ENCODE results near the gene RPS6KA4. TPM values are rescaled to one million over a fixed set of nuclear protein-coding genes. Genes with fewer than 3 reads are reported as not detected.

Gene RPS6KA4
- total RNA-seq, 1 donor from 2014 or later = 36.1 TPM

DNA sequence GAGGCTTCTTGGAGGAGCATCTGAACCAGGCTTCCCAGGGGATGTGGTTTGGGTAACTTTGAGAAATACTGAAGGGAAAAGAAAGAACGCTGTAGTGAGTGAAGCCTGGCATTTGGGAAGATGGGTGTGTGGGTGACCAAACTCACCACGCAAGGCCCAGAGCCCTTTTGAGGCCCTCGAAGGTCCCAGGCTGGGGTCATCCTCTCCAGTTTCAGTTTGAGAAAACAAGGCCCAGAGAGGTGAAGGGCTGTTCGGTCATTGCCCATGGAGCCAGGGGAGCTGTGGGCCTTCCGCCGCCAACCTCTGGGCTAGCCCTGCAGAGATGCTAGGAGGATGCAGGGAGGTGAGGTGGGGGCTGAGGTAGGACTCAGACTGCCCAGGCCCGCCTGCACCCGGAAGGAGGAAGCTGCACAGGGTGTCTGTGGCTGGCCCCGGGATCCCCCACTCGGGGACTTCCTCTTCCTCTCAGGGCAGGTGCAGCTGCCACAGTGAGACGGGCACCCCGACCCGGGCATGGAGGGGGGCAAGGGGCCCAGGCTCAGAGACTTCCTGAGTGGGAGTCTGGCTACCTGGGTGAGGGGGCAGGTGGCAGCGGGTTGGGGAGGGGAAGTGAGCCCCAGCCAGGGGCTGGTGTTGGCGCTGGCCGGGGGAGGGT, 19.1 kb upstream of the RPS6KA4 start, which contains the start of gene CCDC88B:
Gene CCDC88B, plus strand, starts transcription at position 451 of the 655 bp plus-strand sequence. Its CDS starts 63 bp downstream, at position 514.
- intact Hi-C loops (cut with DNase I) = no loop called here
- peak; percentile 43 to 63 for ATAC-seq
- H3K36me3 ChIP-seq = peaks cover 15% of the 10 kb centered on the region
- peak within 1 kb of the TSS; percentile 65 for H3K27ac ChIP-seq
- H3K9me3 ChIP-seq = no peaks in the 10 kb centered on the region
- DNase-seq = peak; percentile 90
- H3K27me3 ChIP-seq (ENCODE audit: low read depth) = no peaks in the 10 kb centered on the region
- peak within 1 kb of the TSS; percentile 48 for H3K4me3 ChIP-seq
- TF ChIP-seq, protein P1, sequence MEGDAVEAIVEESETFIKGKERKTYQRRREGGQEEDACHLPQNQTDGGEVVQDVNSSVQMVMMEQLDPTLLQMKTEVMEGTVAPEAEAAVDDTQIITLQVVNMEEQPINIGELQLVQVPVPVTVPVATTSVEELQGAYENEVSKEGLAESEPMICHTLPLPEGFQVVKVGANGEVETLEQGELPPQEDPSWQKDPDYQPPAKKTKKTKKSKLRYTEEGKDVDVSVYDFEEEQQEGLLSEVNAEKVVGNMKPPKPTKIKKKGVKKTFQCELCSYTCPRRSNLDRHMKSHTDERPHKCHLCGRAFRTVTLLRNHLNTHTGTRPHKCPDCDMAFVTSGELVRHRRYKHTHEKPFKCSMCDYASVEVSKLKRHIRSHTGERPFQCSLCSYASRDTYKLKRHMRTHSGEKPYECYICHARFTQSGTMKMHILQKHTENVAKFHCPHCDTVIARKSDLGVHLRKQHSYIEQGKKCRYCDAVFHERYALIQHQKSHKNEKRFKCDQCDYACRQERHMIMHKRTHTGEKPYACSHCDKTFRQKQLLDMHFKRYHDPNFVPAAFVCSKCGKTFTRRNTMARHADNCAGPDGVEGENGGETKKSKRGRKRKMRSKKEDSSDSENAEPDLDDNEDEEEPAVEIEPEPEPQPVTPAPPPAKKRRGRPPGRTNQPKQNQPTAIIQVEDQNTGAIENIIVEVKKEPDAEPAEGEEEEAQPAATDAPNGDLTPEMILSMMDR (IDR thresholded peaks at IDR 0.05) = no peak
- peaks cover 38% of the 10 kb centered on the region for H3K4me1 ChIP-seq

DNA sequence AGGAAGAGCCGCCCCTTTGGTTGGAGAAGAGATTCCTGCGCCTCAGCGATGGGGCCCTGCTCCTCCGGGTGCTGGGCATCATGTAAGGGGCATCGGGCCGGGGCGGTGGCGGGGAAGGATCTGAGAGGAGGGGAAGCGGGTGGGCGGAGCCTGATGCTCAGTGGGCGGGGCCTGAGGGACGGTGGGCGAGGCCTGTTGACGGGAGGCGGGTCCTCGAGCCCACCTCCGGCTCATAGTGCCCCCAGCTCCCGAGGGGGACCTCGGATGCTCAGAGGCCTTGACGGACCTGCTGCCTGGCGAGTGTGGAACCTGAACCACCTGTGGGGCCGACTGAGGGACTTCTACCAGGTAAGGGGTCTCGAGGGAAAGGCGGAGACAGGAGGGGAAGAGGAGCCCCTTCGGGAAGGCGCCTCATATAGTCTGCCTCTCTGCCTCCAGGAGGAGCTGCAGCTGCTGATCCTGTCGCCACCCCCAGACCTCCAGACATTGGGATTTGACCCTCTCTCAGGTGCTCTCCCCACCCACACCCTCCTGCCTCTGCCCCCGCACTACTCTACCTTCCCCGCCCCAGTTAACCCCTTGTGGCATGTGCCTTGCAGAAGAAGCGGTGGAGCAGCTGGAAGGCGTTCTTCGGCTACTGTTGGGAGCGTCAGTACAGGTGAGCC, 18.2 kb upstream of the RPS6KA4 start:
- Histone ChIP-seq H3K27ac (peak overlapping the region; percentile 65), H3K4me3 (peak overlapping the region; percentile 48)
- intact Hi-C loops (cut with DNase I) = no loop called here

DNA sequence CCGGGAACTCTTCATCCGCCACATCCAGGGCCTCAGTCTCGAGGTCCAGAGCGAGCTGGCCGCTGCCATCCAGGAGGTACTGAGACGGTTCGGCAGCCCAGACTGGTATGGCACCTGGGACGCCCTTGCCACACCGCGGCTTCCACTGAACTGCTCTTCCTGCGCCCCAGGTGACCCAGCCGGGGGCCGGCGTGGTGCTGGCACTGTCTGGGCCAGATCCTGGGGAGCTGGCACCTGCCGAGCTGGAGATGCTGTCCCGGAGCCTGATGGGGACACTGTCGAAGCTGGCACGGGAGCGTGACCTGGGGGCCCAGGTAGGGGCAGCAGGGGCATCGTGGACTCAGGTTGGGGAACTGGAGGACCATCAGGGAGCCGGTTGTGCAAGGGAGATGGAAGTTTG, 17.5 kb upstream of the RPS6KA4 start:
- Histone ChIP-seq H3K36me3 (peaks cover 15% of the 10 kb centered on the region), H3K27ac (peak overlapping the region; percentile 11), H3K4me3 (no peak overlapping the region), H3K27me3 (ENCODE audit: low read depth) (no peaks in the 10 kb centered on the region), H3K4me1 (peaks cover 31% of the 10 kb centered on the region), H3K9me3 (no peaks in the 10 kb centered on the region)
- TF ChIP-seq, protein P1 (IDR thresholded peaks at IDR 0.05) = no peak
- intact Hi-C loops (cut with DNase I) = no loop called here
- DNase-seq (no peak), ATAC-seq (no peak)

More for the DNA sequence above, 18.2 kb upstream of the RPS6KA4 start:
- Histone ChIP-seq H3K9me3 (no peaks in the 10 kb centered on the region), H3K27me3 (ENCODE audit: low read depth) (no peaks in the 10 kb centered on the region), H3K4me1 (peaks cover 31% of the 10 kb centered on the region), H3K36me3 (peaks cover 15% of the 10 kb centered on the region)
- ATAC-seq (peak in 1 of 2 donors; percentile 9), DNase-seq (peak; percentile 83)
- TF ChIP-seq, protein P1 (IDR thresholded peaks at IDR 0.05) = no peak

DNA sequence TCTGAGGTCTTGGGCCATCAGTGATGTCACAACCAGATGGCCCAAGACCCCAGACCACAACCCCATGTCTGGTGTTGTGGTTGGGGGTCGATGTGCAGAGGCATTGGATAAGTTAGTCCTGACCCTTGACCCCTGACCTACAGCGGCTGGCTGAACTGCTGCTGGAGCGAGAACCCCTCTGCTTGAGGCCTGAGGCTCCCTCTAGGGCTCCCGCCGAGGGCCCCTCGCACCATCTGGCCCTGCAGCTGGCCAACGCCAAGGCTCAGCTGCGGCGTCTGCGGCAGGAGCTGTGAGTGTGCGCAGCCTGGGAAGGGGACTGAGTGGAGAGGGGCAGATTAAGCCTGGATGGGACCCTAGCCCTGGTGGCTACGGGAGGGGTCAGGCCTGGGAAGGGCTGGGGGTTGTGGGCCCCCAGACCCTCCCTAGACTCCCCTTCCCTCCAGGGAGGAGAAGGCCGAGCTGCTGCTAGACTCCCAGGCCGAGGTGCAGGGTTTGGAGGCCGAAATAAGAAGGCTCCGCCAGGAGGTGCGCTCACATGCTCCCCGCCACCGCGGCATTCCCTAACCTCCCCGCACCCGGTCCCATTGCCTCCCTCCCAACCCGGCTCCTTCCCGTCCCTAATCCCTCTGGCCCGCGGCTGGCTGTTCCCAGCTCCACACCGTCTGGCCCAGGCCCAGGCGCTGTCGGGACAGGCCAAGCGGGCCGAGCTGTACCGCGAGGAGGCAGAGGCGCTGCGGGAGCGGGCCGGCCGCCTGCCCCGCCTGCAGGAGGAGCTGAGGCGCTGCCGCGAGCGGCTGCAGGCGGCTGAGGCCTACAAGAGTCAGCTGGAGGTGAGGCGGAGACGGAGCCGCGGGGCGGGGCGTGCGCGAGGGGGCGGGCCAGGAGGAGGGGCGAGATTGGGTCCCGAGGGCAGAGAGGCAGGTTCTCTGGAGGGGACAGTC, 16.8 kb upstream of the RPS6KA4 start:
- intact Hi-C loops (cut with DNase I) = no loop called here
- TF ChIP-seq, protein P1 (IDR thresholded peaks at IDR 0.05) = peak; percentile 47
- no peaks in the 10 kb centered on the region for H3K9me3 ChIP-seq
- peaks cover 15% of the 10 kb centered on the region for H3K36me3 ChIP-seq
- H3K27me3 ChIP-seq (ENCODE audit: low read depth) = no peaks in the 10 kb centered on the region
- DNase-seq = peak; percentile 94
- peaks cover 31% of the 10 kb centered on the region for H3K4me1 ChIP-seq
- peak overlapping the region; percentile 47 for H3K4me3 ChIP-seq
- H3K27ac ChIP-seq = peak overlapping the region; percentile 76
- peak; percentile 93 to 95 for ATAC-seq
